Immature natural killer cell (primary cell): ENCODE results near the gene GGN. TPM values are rescaled to one million over a fixed set of nuclear protein-coding genes. Genes with fewer than 3 reads are reported as not detected.
"Not testable (repeated sequence)": the region's sequence is repeated elsewhere in the genome, so short reads cannot be mapped to it uniquely, and the experiment has no call there.

Source experiments
- DNase-seq, 3 donors: peaks; one replicate each; pipeline ENCODE4 v3.0.0; 2022; ENCODE audit warnings: mixed read lengths in 1 of 3
- H3K27ac Mint-ChIP-seq, 6 donors: one replicate each; pipeline ENCODE4 v1.8.0; 2020; ENCODE audit warnings: mixed read lengths in 6 of 6, mild to moderate bottlenecking in 5 of 6, inconsistent platforms in 4 of 6, moderate library complexity in 3 of 6
- H3K27me3 Mint-ChIP-seq, 3 donors: one replicate each; pipeline ENCODE4 v1.8.0; 2020 to 2021; ENCODE audit warnings: low read depth in 3 of 3, mild to moderate bottlenecking in 3 of 3, mixed read lengths in 3 of 3, moderate library complexity in 3 of 3, inconsistent platforms in 1 of 3
- H3K36me3 Mint-ChIP-seq, 3 donors: one replicate each; pipeline ENCODE4 v1.8.0; 2020; ENCODE audit warnings: mixed read lengths in 3 of 3, inconsistent platforms in 2 of 3, mild to moderate bottlenecking in 2 of 3
- H3K4me1 Mint-ChIP-seq, 2 donors: one replicate each; pipeline ENCODE4 v1.8.0; 2020; ENCODE audit warnings: inconsistent platforms in 2 of 2, mild to moderate bottlenecking in 2 of 2, mixed read lengths in 2 of 2, moderate library complexity in 1 of 2
- H3K4me3 Mint-ChIP-seq, 5 donors: one replicate each; pipeline ENCODE4 v1.8.0; 2020; ENCODE audit warnings: mild to moderate bottlenecking in 5 of 5, mixed read lengths in 5 of 5, inconsistent platforms in 3 of 5, moderate library complexity in 3 of 5
- H3K9me3 Mint-ChIP-seq, 6 donors: one replicate each; pipeline ENCODE4 v1.8.0; 2020; ENCODE audit warnings: mild to moderate bottlenecking in 6 of 6, mixed read lengths in 6 of 6, inconsistent platforms in 4 of 6, moderate library complexity in 3 of 6
- polyA plus RNA-seq, 3 donors: library from polyadenylated mRNA; unstranded; fragments of 300-500 nt; fragmentation: Illumina TruSeq; gene quantifications; one replicate each; pipeline ENCODE4 v1.2.3, GENCODE V29; 2021

The GGN gene
- polyA plus RNA-seq, 3 donors from 2014 or later = not detected

- Mint-ChIP-seq H3K9me3 (no peaks in the 10 kb centered on the region), H3K4me3 (peak overlapping the region in 4 of 5 donors; percentile 60 to 98 (median 81)), H3K36me3 (peaks cover 15 to 36% (median 18%) of the 10 kb centered on the region in 3 donors), H3K27ac (no peak overlapping the region), H3K27me3 (peaks cover 2 to 10% (median 4%) of the 10 kb centered on the region in 3 donors), H3K4me1 (peaks cover 30% of the 10 kb centered on the region in 2 donors)
- DNase-seq = no peak
Observed at GRCh38 chr19:38377052-38377451, 10.8 kb downstream of the GGN start.

- peak overlapping the region in 3 of 6 donors; percentile 53 to 98 (median 78) for H3K27ac Mint-ChIP-seq
- no peaks in the 10 kb centered on the region for H3K9me3 Mint-ChIP-seq
- peak overlapping the region; percentile 60 to 98 (median 80) for H3K4me3 Mint-ChIP-seq
- peaks cover 2 to 10% (median 4%) of the 10 kb centered on the region in 3 donors for H3K27me3 Mint-ChIP-seq
- H3K4me1 Mint-ChIP-seq = peaks cover 30% of the 10 kb centered on the region in 2 donors
- H3K36me3 Mint-ChIP-seq = peaks cover 10 to 31% (median 14%) of the 10 kb centered on the region in 3 donors
- DNase-seq = no peak
Observed at GRCh38 chr19:38376576-38376975, 11.3 kb downstream of the GGN start.

DNA sequence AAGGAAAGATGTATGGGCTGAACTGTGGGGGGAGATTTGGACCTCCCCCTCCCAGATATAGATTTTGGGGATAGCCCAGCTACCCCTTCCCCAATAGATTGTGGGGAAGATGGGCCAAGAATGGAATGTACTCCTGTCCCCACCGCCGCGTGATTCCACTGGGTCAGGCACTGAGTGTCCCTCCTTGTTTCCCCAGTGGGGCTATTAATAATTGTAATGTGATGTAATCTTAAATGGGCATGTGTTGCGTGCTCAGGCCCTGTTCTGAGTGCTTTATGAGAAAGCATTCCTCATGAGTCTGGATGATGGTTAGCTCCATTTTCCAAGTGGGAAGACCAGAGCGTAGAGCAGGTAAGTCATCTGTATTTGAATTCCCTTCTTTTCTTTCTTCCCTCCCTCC lies 12.1 kb downstream of the GGN start:
- peak overlapping the region; percentile 97 to 100 (median 98) for H3K4me3 Mint-ChIP-seq
- H3K9me3 Mint-ChIP-seq = no peaks in the 10 kb centered on the region
- no peak for DNase-seq
- H3K36me3 Mint-ChIP-seq = peaks cover 5 to 23% (median 8%) of the 10 kb centered on the region in 3 donors
- peaks cover 30% of the 10 kb centered on the region in 2 donors for H3K4me1 Mint-ChIP-seq
- peak overlapping the region in 5 of 6 donors; percentile 96 to 99 (median 98) for H3K27ac Mint-ChIP-seq
- peaks cover 2 to 10% (median 4%) of the 10 kb centered on the region in 3 donors for H3K27me3 Mint-ChIP-seq

DNA sequence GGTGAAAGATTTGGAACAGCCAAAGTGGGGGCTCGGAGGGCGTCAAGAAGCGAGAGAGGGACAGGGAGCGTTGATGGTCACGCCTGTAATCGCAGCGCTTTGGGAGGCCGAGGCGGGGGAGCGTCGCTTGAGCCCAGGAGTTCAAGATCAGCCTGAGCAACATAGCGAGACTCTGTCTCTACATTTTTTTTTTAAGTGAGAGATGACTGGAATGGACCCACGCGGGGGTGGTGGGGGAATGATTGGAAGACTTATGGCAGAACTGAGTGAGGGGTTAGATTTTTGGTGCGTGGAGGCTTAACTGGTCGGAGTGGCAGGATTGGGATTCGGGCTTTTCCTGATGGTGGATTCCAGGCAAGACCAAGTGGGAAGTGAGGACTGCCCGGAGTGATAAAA lies 12.7 kb downstream of the GGN start:
- Mint-ChIP-seq H3K4me3 (peak overlapping the region; percentile 97 to 100 (median 98)), H3K4me1 (peaks cover 30% of the 10 kb centered on the region in 2 donors), H3K36me3 (peaks cover 5 to 17% (median 8%) of the 10 kb centered on the region in 3 donors), H3K27me3 (peaks cover 2 to 10% (median 2%) of the 10 kb centered on the region in 3 donors), H3K27ac (peak overlapping the region; percentile 91 to 99 (median 98)), H3K9me3 (no peaks in the 10 kb centered on the region)
- no peak for DNase-seq

- Mint-ChIP-seq H3K27me3 (peaks cover 2 to 11% (median 3%) of the 10 kb centered on the region in 3 donors), H3K36me3 (peaks cover 3 to 14% (median 8%) of the 10 kb centered on the region in 3 donors), H3K4me1 (peaks cover 30% of the 10 kb centered on the region in 2 donors), H3K9me3 (no peaks in the 10 kb centered on the region), H3K27ac (peak within 1 kb of the TSS; percentile 91 to 99 (median 98)), H3K4me3 (peak within 1 kb of the TSS; percentile 97 to 100 (median 98))
- DNase-seq = peak; percentile 98 to 99 (median 99)
Observed at GRCh38 chr19:38374332-38375097, 13.3 kb downstream of the GGN start, which contains the start of gene PSMD8. TSS of gene PSMD8 (plus strand) at chr19:38374571. CDS start at chr19:38374602, 31 bp downstream.

GRCh38 chr19:38373907-38374331 lies 13.9 kb downstream of the GGN start:
- Mint-ChIP-seq H3K27ac (peak overlapping the region; percentile 91 to 98 (median 95)), H3K4me3 (peak overlapping the region; percentile 97 to 100 (median 98)), H3K27me3 (peaks cover 2 to 11% (median 6%) of the 10 kb centered on the region in 3 donors), H3K36me3 (peaks cover 0 to 8% (median 7%) of the 10 kb centered on the region in 3 donors), H3K4me1 (peaks cover 29 to 30% of the 10 kb centered on the region in 2 donors), H3K9me3 (no peaks in the 10 kb centered on the region)
- DNase-seq = no peak

GRCh38 chr19:38371081-38371480 lies 16.8 kb downstream of the GGN start:
- peaks cover 0 to 5% (median 0%) of the 10 kb centered on the region in 3 donors for H3K36me3 Mint-ChIP-seq
- H3K27me3 Mint-ChIP-seq = peaks cover 2 to 13% (median 4%) of the 10 kb centered on the region in 3 donors
- H3K4me1 Mint-ChIP-seq = peaks cover 20 to 22% of the 10 kb centered on the region in 2 donors
- H3K9me3 Mint-ChIP-seq = no peaks in the 10 kb centered on the region
- H3K4me3 Mint-ChIP-seq = no peak overlapping the region
- H3K27ac Mint-ChIP-seq = no peak overlapping the region
- DNase-seq = no peak

- Mint-ChIP-seq H3K27me3 (peaks cover 0 to 13% (median 4%) of the 10 kb centered on the region in 3 donors), H3K27ac (no peak overlapping the region), H3K9me3 (no peaks in the 10 kb centered on the region), H3K4me3 (no peak overlapping the region), H3K36me3 (peaks cover 0 to 4% (median 0%) of the 10 kb centered on the region in 3 donors), H3K4me1 (peaks cover 12 to 14% of the 10 kb centered on the region in 2 donors)
- DNase-seq = no peak
Observed at GRCh38 chr19:38370299-38370698, 17.5 kb downstream of the GGN start.

DNA sequence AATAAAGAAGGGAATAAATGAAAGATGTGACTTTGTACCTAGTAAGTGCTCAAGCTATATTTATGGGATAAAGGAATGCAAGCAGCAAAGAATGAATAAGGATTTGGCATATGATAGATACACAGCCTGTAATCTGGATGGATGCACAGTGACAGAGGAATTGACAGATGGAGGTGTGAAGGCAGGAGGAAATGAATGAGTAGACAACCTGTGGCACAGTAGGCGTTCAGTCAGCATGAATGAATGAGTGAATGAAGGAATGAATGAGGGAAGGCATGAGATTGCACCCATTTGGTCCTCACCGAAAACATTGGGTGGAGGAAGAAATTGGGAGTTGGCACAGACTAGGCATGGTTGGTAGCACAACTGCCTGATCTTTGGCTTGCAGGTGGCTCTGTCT lies 18.2 kb downstream of the GGN start:
- no peak overlapping the region for H3K27ac Mint-ChIP-seq
- H3K36me3 Mint-ChIP-seq = no peaks in the 10 kb centered on the region
- peaks cover 5 to 7% of the 10 kb centered on the region in 2 donors for H3K4me1 Mint-ChIP-seq
- H3K4me3 Mint-ChIP-seq = no peak overlapping the region
- peaks cover 3 to 6% (median 4%) of the 10 kb centered on the region in 3 donors for H3K27me3 Mint-ChIP-seq
- H3K9me3 Mint-ChIP-seq = no peaks in the 10 kb centered on the region
- DNase-seq = no peak

DNA sequence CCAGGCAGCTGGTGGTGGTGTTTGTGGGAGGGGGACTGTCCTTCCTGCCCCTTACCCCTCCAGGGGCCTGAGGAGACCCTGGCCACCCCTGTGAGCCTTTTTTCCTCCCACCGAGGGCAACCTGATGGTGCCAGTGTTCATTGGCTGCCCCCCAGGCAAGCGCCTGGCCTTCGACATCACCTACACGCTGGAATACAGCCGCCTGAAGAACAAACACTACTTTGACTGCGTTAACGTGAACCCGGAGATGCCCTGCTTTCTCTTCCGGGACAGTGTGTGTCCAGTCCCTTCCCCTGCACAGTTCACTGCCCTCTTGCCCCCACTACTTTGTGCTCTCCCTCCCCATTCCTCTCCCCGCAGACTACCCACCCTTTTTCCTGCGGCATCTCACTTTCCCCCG lies 20.8 kb downstream of the GGN start:
- peaks cover 3 to 4% (median 4%) of the 10 kb centered on the region in 3 donors for H3K27me3 Mint-ChIP-seq
- no peak overlapping the region for H3K4me3 Mint-ChIP-seq
- no peaks in the 10 kb centered on the region for H3K36me3 Mint-ChIP-seq
- no peaks in the 10 kb centered on the region for H3K9me3 Mint-ChIP-seq
- H3K4me1 Mint-ChIP-seq = peaks cover 0 to 2% of the 10 kb centered on the region in 2 donors
- H3K27ac Mint-ChIP-seq = no peak overlapping the region
- DNase-seq = no peak

GRCh38 chr19:38362946-38363688 lies 24.7 kb downstream of the GGN start:
- not testable (repeated sequence) for H3K4me1 Mint-ChIP-seq, DNase-seq, H3K36me3 Mint-ChIP-seq, H3K27ac Mint-ChIP-seq, H3K9me3 Mint-ChIP-seq
- Mint-ChIP-seq H3K27me3 (peaks cover 6 to 14% (median 13%) of the 10 kb centered on the region in 3 donors), H3K4me3 (peak overlapping the region; percentile 27 to 80 (median 58))

- Mint-ChIP-seq H3K36me3 (no peaks in the 10 kb centered on the region), H3K9me3 (no peaks in the 10 kb centered on the region), H3K27me3 (peaks cover 6 to 14% (median 13%) of the 10 kb centered on the region in 3 donors), H3K4me3 (peak overlapping the region; percentile 75 to 84 (median 83)), H3K27ac (no peak overlapping the region), H3K4me1 (peaks cover 0 to 9% of the 10 kb centered on the region in 2 donors)
- DNase-seq = peak; percentile 17 to 31 (median 21)
Observed at GRCh38 chr19:38362076-38362945, 25.5 kb downstream of the GGN start.

DNA sequence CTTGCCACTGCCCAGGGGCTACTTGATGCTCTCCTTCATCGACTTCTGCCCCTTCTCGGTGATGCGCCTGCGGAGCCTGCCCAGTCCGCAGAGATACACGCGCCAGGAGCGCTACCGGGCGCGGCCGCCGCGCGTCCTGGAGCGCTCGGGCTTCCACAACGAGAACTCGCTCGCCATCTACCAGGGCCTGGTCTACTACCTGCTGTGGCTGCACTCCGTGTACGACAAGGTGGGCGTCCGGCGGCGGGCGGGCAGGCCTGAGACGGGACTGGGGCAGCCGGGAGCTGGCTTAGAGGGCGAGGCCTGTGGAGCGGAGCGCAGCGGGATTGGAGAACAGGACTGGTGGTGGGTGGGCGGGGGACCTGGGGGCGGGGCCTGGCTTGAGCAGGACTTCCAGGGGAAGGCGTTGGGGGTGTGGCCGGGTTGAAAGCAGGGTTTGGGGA lies 26.2 kb downstream of the GGN start:
- Mint-ChIP-seq H3K9me3 (no peaks in the 10 kb centered on the region), H3K36me3 (no peaks in the 10 kb centered on the region), H3K4me3 (peak overlapping the region; percentile 75 to 84 (median 83)), H3K27ac (no peak overlapping the region), H3K27me3 (peaks cover 6 to 14% (median 13%) of the 10 kb centered on the region in 3 donors), H3K4me1 (peaks cover 0 to 9% of the 10 kb centered on the region in 2 donors)
- peak; percentile 24 to 32 (median 25) for DNase-seq
